ACC112 (cell line): ENCODE data around the gene MC2R.

Experiments used
- H2AFZ ChIP-seq: fragments of 200-600 bp; sonication (generic); one replicate; pipeline ENCODE4 v1.6.0; 2017; ENCODE audit warnings: antibody characterized with exemption, low read length; ENCODE audit not compliant: unreplicated experiment
- H3K27ac ChIP-seq: fragments of 200-600 bp; sonication (generic); 2 replicates; pipeline ENCODE4 v1.5.1; 2014; ENCODE audit warnings: low read depth, mild to moderate bottlenecking, antibody characterized with exemption, low read length, moderate library complexity
- H3K27me3 ChIP-seq: fragments of 200-600 bp; sonication (generic); 2 replicates; pipeline ENCODE4 v1.6.1; 2014; ENCODE audit warnings: mild to moderate bottlenecking, antibody characterized with exemption, low read length, moderate library complexity, mixed read lengths; ENCODE audit not compliant: insufficient read depth
- H3K36me3 ChIP-seq: fragments of 200-600 bp; sonication (generic); 2 replicates; pipeline ENCODE4 v1.6.1; 2016; ENCODE audit warnings: mild to moderate bottlenecking, antibody characterized with exemption, low read length, moderate library complexity, mixed read lengths; ENCODE audit not compliant: insufficient read depth
- H3K4me1 ChIP-seq: fragments of 200-600 bp; sonication (generic); one replicate; pipeline ENCODE4 v1.6.1; 2016; ENCODE audit warnings: low read length, mixed read lengths; ENCODE audit not compliant: insufficient read depth, unreplicated experiment, control insufficient read depth
- H3K4me3 ChIP-seq: fragments of 200-600 bp; sonication (generic); 2 replicates; pipeline ENCODE4 v1.5.1; 2014; ENCODE audit warnings: mild to moderate bottlenecking, low read depth, low read length
- H3K79me2 ChIP-seq: fragments of 200-600 bp; sonication (generic); one replicate; pipeline ENCODE4 v1.6.0; 2016; ENCODE audit warnings: low read length; ENCODE audit not compliant: control insufficient read depth, unreplicated experiment, insufficient read depth

The MC2R gene

DNA sequence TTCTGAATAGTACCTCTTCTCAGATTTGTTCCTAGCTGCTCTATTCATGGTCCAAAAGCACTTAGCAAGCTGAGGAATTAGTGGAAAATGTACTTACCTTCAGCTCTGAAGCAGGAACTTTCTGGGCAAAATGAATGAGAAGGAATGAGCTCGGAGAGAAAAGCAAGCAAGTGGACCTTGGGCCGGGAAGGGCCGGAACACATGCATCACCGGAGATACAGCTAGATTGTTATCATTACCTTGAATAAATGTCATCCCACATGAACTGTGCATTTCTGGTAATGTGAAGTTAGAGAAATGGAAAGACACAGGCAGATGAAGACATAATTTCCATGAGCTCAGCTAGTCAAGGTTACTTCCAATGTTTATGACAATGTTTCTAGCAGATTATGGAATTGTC, at the start of gene MC2R:
TSS of gene MC2R (minus strand) at position 146 of the 400 bp plus-strand sequence. CDS start 30,018 bp downstream, outside the sequence.
- Histone ChIP-seq H2AFZ (no peak within 1 kb of the TSS), H3K4me3 (no peak within 1 kb of the TSS), H3K27me3 (peaks cover 17% of the 10 kb centered on the region), H3K36me3 (no peaks in the 10 kb centered on the region), H3K79me2 (no peaks in the 10 kb centered on the region), H3K4me1 (no peaks in the 10 kb centered on the region), H3K27ac (no peak within 1 kb of the TSS)

- Histone ChIP-seq H3K79me2 (no peaks in the 10 kb centered on the region), H3K4me1 (no peaks in the 10 kb centered on the region)
Observed at GRCh38 chr18:13945811-13946210, 30.5 kb upstream of the MC2R start.

GRCh38 chr18:13943338-13943737, 28.0 kb upstream of the MC2R start:
- H3K79me2 ChIP-seq = no peaks in the 10 kb centered on the region
- no peaks in the 10 kb centered on the region for H3K36me3 ChIP-seq
- no peak overlapping the region for H3K27ac ChIP-seq
- no peak overlapping the region for H3K4me3 ChIP-seq
- no peaks in the 10 kb centered on the region for H3K27me3 ChIP-seq
- H3K4me1 ChIP-seq = no peaks in the 10 kb centered on the region
- no peak overlapping the region for H2AFZ ChIP-seq

More at GRCh38 chr18:13945811-13946210, 30.5 kb upstream of the MC2R start:
- Histone ChIP-seq H3K27me3 (no peaks in the 10 kb centered on the region), H3K36me3 (no peaks in the 10 kb centered on the region), H2AFZ (no peak overlapping the region), H3K27ac (no peak overlapping the region), H3K4me3 (no peak overlapping the region)

- no peaks in the 10 kb centered on the region for H3K79me2 ChIP-seq
Observed at GRCh38 chr18:13940326-13940725, 25.0 kb upstream of the MC2R start.

GRCh38 chr18:13934676-13935075, 19.3 kb upstream of the MC2R start:
- Histone ChIP-seq H3K4me1 (no peaks in the 10 kb centered on the region), H3K36me3 (no peaks in the 10 kb centered on the region), H3K4me3 (no peak overlapping the region), H3K27me3 (no peaks in the 10 kb centered on the region), H2AFZ (no peak overlapping the region), H3K79me2 (no peaks in the 10 kb centered on the region), H3K27ac (no peak overlapping the region)

More at GRCh38 chr18:13940326-13940725, 25.0 kb upstream of the MC2R start:
- Histone ChIP-seq H3K27ac (no peak overlapping the region), H3K27me3 (no peaks in the 10 kb centered on the region), H2AFZ (no peak overlapping the region), H3K36me3 (no peaks in the 10 kb centered on the region), H3K4me1 (no peaks in the 10 kb centered on the region), H3K4me3 (no peak overlapping the region)

GRCh38 chr18:13934058-13934457, 18.7 kb upstream of the MC2R start:
- Histone ChIP-seq H3K36me3 (no peaks in the 10 kb centered on the region), H2AFZ (no peak overlapping the region), H3K79me2 (no peaks in the 10 kb centered on the region), H3K27me3 (no peaks in the 10 kb centered on the region), H3K27ac (no peak overlapping the region), H3K4me3 (no peak overlapping the region), H3K4me1 (no peaks in the 10 kb centered on the region)

DNA sequence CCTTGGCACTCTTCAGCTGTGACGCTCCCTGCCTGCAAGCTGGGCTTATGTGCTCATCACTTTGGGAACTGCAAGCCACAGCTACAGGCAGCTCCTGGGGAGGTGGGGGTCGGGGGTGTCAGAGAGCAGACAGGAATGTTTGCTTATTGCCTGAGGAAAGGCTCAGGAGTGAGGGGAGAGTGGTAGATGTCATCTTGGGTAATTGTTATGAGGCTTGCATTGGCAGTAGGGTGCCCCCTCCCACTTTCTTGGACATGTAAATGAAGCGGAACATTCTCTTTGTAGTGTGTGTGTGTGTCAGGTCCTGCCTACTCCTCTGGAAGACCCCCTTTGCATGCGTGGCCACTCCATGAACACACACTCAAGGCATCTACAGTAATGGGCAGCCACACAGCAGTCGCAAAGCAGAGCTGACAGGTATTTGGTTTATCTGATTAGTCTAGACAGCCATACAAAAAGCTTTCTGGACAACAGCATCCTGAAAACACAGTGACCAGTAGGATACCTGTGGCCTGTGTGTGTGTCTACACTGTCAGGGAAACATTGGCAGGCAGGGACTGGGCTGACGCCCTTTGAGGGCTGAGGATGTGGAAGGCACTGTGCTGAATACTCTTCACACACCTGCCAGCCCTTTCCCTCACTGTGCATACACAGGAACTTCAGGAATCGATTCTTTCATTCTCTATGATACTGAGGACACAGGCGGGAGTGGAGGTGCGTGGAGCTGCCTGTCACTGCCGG, 17.1 kb upstream of the MC2R start:
- Histone ChIP-seq H3K4me1 (no peaks in the 10 kb centered on the region), H3K27ac (no peak overlapping the region), H3K4me3 (no peak overlapping the region), H3K79me2 (no peaks in the 10 kb centered on the region), H2AFZ (no peak overlapping the region), H3K27me3 (no peaks in the 10 kb centered on the region), H3K36me3 (no peaks in the 10 kb centered on the region)

- H3K4me1 ChIP-seq = no peaks in the 10 kb centered on the region
- no peaks in the 10 kb centered on the region for H3K79me2 ChIP-seq
- no peak overlapping the region for H2AFZ ChIP-seq
- no peaks in the 10 kb centered on the region for H3K27me3 ChIP-seq
- no peaks in the 10 kb centered on the region for H3K36me3 ChIP-seq
- H3K27ac ChIP-seq = no peak overlapping the region
- H3K4me3 ChIP-seq = no peak overlapping the region
Observed at GRCh38 chr18:13930964-13931363, 15.6 kb upstream of the MC2R start.

GRCh38 chr18:13923221-13923620, 7.9 kb upstream of the MC2R start:
- Histone ChIP-seq H3K4me1 (no peaks in the 10 kb centered on the region), H3K79me2 (no peaks in the 10 kb centered on the region), H3K4me3 (no peak overlapping the region), H3K36me3 (no peaks in the 10 kb centered on the region), H3K27ac (no peak overlapping the region), H3K27me3 (no peaks in the 10 kb centered on the region), H2AFZ (no peak overlapping the region)

- no peak overlapping the region for H3K27ac ChIP-seq
Observed at GRCh38 chr18:13918898-13919297, 3.6 kb upstream of the MC2R start.

GRCh38 chr18:13917401-13917800, 2.1 kb upstream of the MC2R start:
- H3K36me3 ChIP-seq = no peaks in the 10 kb centered on the region
- H3K4me3 ChIP-seq = no peak overlapping the region
- H3K27me3 ChIP-seq = peaks cover 10% of the 10 kb centered on the region
- H3K4me1 ChIP-seq = no peaks in the 10 kb centered on the region
- no peak overlapping the region for H2AFZ ChIP-seq
- no peaks in the 10 kb centered on the region for H3K79me2 ChIP-seq
- H3K27ac ChIP-seq = no peak overlapping the region

More at GRCh38 chr18:13918898-13919297, 3.6 kb upstream of the MC2R start:
- no peak overlapping the region for H2AFZ ChIP-seq
- no peaks in the 10 kb centered on the region for H3K4me1 ChIP-seq
- H3K27me3 ChIP-seq = peaks cover 10% of the 10 kb centered on the region
- no peak overlapping the region for H3K4me3 ChIP-seq
- H3K36me3 ChIP-seq = no peaks in the 10 kb centered on the region
- no peaks in the 10 kb centered on the region for H3K79me2 ChIP-seq
